Activated gamma-delta T cell treated with anti-CD3 and anti-CD28 coated beads, Interleukin-2, amount 50 U/mL, for 16 hours (primary cell): ENCODE data around the gene ODAD4.
"Not testable (repeated sequence)": the region's sequence is repeated elsewhere in the genome, so short reads cannot be mapped to it uniquely, and the experiment has no call there.

Source experiments
- DNase-seq: peaks from one replicate; pipeline ENCODE4 v3.0.0-alpha.2; 2020; ENCODE audit warnings: low read depth

Gene ODAD4

GRCh38 chr17:42002175-42002791, 71.9 kb downstream of the ODAD4 start:
- no peak for DNase-seq

GRCh38 chr17:42002792-42003301, 72.4 kb downstream of the ODAD4 start:
- no peak for DNase-seq

- no peak for DNase-seq
Observed at GRCh38 chr17:42005166-42005565, 74.7 kb downstream of the ODAD4 start.

- no peak for DNase-seq
Observed at GRCh38 chr17:42009170-42009569, 78.8 kb downstream of the ODAD4 start.

- DNase-seq: not testable (repeated sequence)
Observed at GRCh38 chr17:42010266-42010680, 79.9 kb downstream of the ODAD4 start.

GRCh38 chr17:42010898-42011516, 80.6 kb downstream of the ODAD4 start:
- DNase-seq: no peak

GRCh38 chr17:42012363-42012762, 81.9 kb downstream of the ODAD4 start:
- not testable (repeated sequence) for DNase-seq

- not testable (repeated sequence) for DNase-seq
Observed at GRCh38 chr17:42013740-42014139, 83.3 kb downstream of the ODAD4 start.
